IMR-90 (cell line): Measurements from ENCODE around the gene SNX3.

Experiments used
- CTCF ChIP-seq: conservative IDR thresholded peaks from 2 replicates; pipeline ENCODE4 v1.5.1; 2012; ENCODE audit warnings: mild to moderate bottlenecking, low read depth, low read length, improper control_type of control experiment
- FOS ChIP-seq: fragments of 150-350 bp; IDR thresholded peaks from 2 replicates; pipeline ENCODE4 v1.6.1; 2016; ENCODE audit warnings: low read depth, low read length
- POLR2A ChIP-seq: IDR thresholded peaks from 2 replicates; pipeline ENCODE4 v1.6.1; 2012; ENCODE audit warnings: mild to moderate bottlenecking, low read depth, low read length
- RCOR1 ChIP-seq: IDR thresholded peaks from 2 replicates; pipeline ENCODE4 v1.6.1; 2012; ENCODE audit warnings: mild to moderate bottlenecking, low read length, improper control_type of control experiment; ENCODE audit not compliant: insufficient replicate concordance
- TF ChIP-seq, protein P1 (sequence below): fragments of 150-350 bp; IDR thresholded peaks from 2 replicates; pipeline ENCODE4 v1.6.1; 2016; ENCODE audit warnings: low read depth, mild to moderate bottlenecking, low read length, moderate library complexity, borderline replicate concordance

GRCh38 chr6:108171291-108171917 is 89.4 kb downstream of the SNX3 start:
- TF ChIP-seq POLR2A: no peak
- no peak for TF ChIP-seq FOS
- TF ChIP-seq CTCF: no peak
- no peak for TF ChIP-seq RCOR1
- TF ChIP-seq, protein P1, sequence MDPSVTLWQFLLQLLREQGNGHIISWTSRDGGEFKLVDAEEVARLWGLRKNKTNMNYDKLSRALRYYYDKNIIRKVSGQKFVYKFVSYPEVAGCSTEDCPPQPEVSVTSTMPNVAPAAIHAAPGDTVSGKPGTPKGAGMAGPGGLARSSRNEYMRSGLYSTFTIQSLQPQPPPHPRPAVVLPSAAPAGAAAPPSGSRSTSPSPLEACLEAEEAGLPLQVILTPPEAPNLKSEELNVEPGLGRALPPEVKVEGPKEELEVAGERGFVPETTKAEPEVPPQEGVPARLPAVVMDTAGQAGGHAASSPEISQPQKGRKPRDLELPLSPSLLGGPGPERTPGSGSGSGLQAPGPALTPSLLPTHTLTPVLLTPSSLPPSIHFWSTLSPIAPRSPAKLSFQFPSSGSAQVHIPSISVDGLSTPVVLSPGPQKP: no peak
